B cell (primary cell): Measurements from ENCODE around the gene ETFA. TPM values are rescaled to one million over a fixed set of nuclear protein-coding genes. Genes with fewer than 3 reads are reported as not detected.

ENCODE experiments used
- ATAC-seq: fragments of 200-7000 bp; cut with Tn5 transposase; one replicate; pipeline ENCODE4 v1.10.0; 2021; ENCODE audit warnings: low read depth, mild to moderate bottlenecking, moderate number of reproducible peaks, moderate library complexity
- CTCF ChIA-PET: fragments of 350-600 bp; sonication (Branson Sonifier 250); formaldehyde crosslinking; loops from one replicate; lab custom pipeline; 2021; ENCODE audit warnings: antibody characterized with exemption, inconsistent platforms; lab: Charles Lee
- POLR2A ChIA-PET: fragments of 350-600 bp; sonication (Branson Sonifier 250); formaldehyde crosslinking; loops from one replicate; lab custom pipeline; 2021; ENCODE audit warnings: antibody characterized with exemption; lab: Charles Lee
- DNase-seq: peaks from one replicate; pipeline ENCODE4 v3.0.0; 2013
- H2AFZ ChIP-seq: 2 replicates; pipeline ENCODE4 v1.6.1; 2012; ENCODE audit warnings: mild to moderate bottlenecking, low read depth, low read length; ENCODE audit not compliant: insufficient read depth, poor library complexity, severe bottlenecking
- H3K27ac ChIP-seq, 2 donors: 1 replicate in 1 of 2; 2 replicates in 1 of 2; pipeline ENCODE4 v1.5.1; 2012 to 2013; ENCODE audit warnings: low read length in 2 of 2, mild to moderate bottlenecking in 2 of 2, moderate library complexity in 1 of 2
- H3K27me3 ChIP-seq, 4 experiments: fragments of 200-600 bp in 1 of 4; sonication (generic) in 1 of 4; replicated peaks in 1 of 4; 1 replicate in 2 of 4; 2 replicates in 2 of 4; pipeline versions ENCODE4 v1.6.1 to v1.7.0; 2013 to 2016; ENCODE audit warnings: low read length in 3 of 4, mild to moderate bottlenecking in 2 of 4, mixed read lengths in 1 of 4, moderate library complexity in 1 of 4; ENCODE audit not compliant: insufficient read depth in 4 of 4, control insufficient read depth in 3 of 4; ENCODE audit errors: control extremely low read depth in 1 of 4
- H3K36me3 ChIP-seq, 2 experiments: replicated peaks in 1 of 2; 1 replicate in 1 of 2; 2 replicates in 1 of 2; pipeline versions ENCODE4 v1.6.1 to v1.7.1; 2013; ENCODE audit warnings: low read length in 1 of 2; ENCODE audit not compliant: insufficient read depth in 2 of 2, control insufficient read depth in 1 of 2; ENCODE audit errors: control extremely low read depth in 1 of 2, extremely low read depth in 1 of 2
- H3K4me1 ChIP-seq, 2 donors: fragments of 200-600 bp in 1 of 2; sonication (generic) in 1 of 2; 1 replicate in 1 of 2; 2 replicates in 1 of 2; pipeline versions ENCODE4 v1.5.1 to v1.6.1; 2013 to 2017; ENCODE audit warnings: low read length in 2 of 2; ENCODE audit not compliant: control insufficient read depth in 2 of 2, insufficient read depth in 2 of 2
- H3K4me2 ChIP-seq: replicated peaks from 2 replicates; pipeline ENCODE3; 2012; ENCODE audit warnings: mild to moderate bottlenecking, low read depth, low read length; ENCODE audit not compliant: poor library complexity, severe bottlenecking
- H3K4me3 ChIP-seq, 5 experiments: fragments of 200-600 bp in 1 of 5; sonication (generic) in 1 of 5; 1 replicate in 3 of 5; 2 replicates in 2 of 5; pipeline versions ENCODE4 v1.5.1 to v1.7.0; 2011 to 2016; ENCODE audit warnings: low read length in 4 of 5, mild to moderate bottlenecking in 4 of 5, low read depth in 2 of 5, control low read depth in 1 of 5, moderate library complexity in 1 of 5; ENCODE audit not compliant: insufficient read depth in 1 of 5; ENCODE audit errors: control extremely low read depth in 1 of 5, extremely low read depth in 1 of 5
- H3K79me2 ChIP-seq: fragments of 200-600 bp; sonication (generic); one replicate; pipeline ENCODE4 v1.6.0; 2016; ENCODE audit warnings: low read length; ENCODE audit not compliant: control insufficient read depth, insufficient read depth
- H3K9ac ChIP-seq: fragments of 200-600 bp; sonication (generic); 2 replicates; pipeline ENCODE4 v1.6.1; 2017; ENCODE audit warnings: mild to moderate bottlenecking, low read length, moderate library complexity
- H3K9me3 ChIP-seq, 3 donors: one replicate each; pipeline versions ENCODE4 v1.6.1 to v1.7.1; 2013; ENCODE audit warnings: low read length in 2 of 3; ENCODE audit not compliant: control insufficient read depth in 2 of 3, insufficient read depth in 1 of 3; ENCODE audit errors: control extremely low read depth in 1 of 3
- H4K20me1 ChIP-seq: 2 replicates; pipeline ENCODE4 v1.6.0; 2012; ENCODE audit warnings: mild to moderate bottlenecking, low read length; ENCODE audit not compliant: insufficient read depth, control insufficient read depth, poor library complexity, severe bottlenecking
- H3K27ac Mint-ChIP-seq: one replicate; pipeline ENCODE4 v1.8.0; 2021; ENCODE audit warnings: mixed read lengths
- H3K27me3 Mint-ChIP-seq: one replicate; pipeline ENCODE4 v1.8.0; 2021; ENCODE audit warnings: mixed read lengths
- H3K4me1 Mint-ChIP-seq: one replicate; pipeline ENCODE4 v1.8.0; 2021; ENCODE audit warnings: mixed read lengths
- H3K4me3 Mint-ChIP-seq: one replicate; pipeline ENCODE4 v1.8.0; 2021; ENCODE audit warnings: mixed read lengths
- H3K9me3 Mint-ChIP-seq: one replicate; pipeline ENCODE4 v1.8.0; 2022; ENCODE audit warnings: mixed read lengths; ENCODE audit not compliant: insufficient read depth
- EZH2 ChIP-seq: IDR thresholded peaks from 2 replicates; pipeline ENCODE4 v1.6.1; 2012; ENCODE audit warnings: borderline replicate concordance, low read depth, mild to moderate bottlenecking, moderate library complexity, low read length; ENCODE audit not compliant: insufficient read depth, poor library complexity, severe bottlenecking
- WGBS: methylation state at CpG from one replicate; pipeline ENCODE4 v1.1.5; 2013; ENCODE audit warnings: missing lambda C conversion rate; ENCODE audit not compliant: insufficient coverage; 5-methylcytosine and 5-hydroxymethylcytosine counted together
- intact Hi-C: fragments of 100-400 bp; cut with micrococcal nuclease; formaldehyde crosslinking; loops from one replicate; pipeline ENCODE4 v1.10.0; 2022
- polyA plus RNA-seq: library from polyadenylated mRNA; depleted of rRNA; stranded (reverse); fragments of >200 nt; gene quantifications from 2 replicates; pipeline ENCODE4 v1.2.3, GENCODE V29; 2012
- total RNA-seq, 2 donors: library from RNA; stranded (reverse); fragments of 120-200 nt in 1 of 2; gene quantifications; 1 replicate in 1 of 2; 2 replicates in 1 of 2; pipeline versions ENCODE4 v1.2.3 to v1.2.4, GENCODE V29; 2013 to 2022
- TF ChIP-seq, protein P1 (sequence below): fragments of 200-600 bp; IDR thresholded peaks from one replicate; pipeline ENCODE4 v1.8.0; 2022; ENCODE audit warnings: antibody characterized with exemption, mild to moderate bottlenecking

Gene ETFA
- total and polyA plus RNA-seq, 2 donors (not counting 1 experiment from before 2014, with no cell fraction given): 34.9 to 68.8 TPM

GRCh38 chr15:76258460-76258859 lies 52.8 kb downstream of the ETFA start:
- intact Hi-C loops: no loop called here
- Histone ChIP-seq H3K4me2 (no peak overlapping the region), H3K4me3 (no peak overlapping the region), H3K9me3 (peaks cover 2 to 38% (median 11%) of the 10 kb centered on the region in 3 donors), H3K79me2 (no peaks in the 10 kb centered on the region), H3K36me3 (peaks cover 1 to 36% of the 10 kb centered on the region in 2 experiments), H3K9ac (no peak overlapping the region), H3K27ac (no peak overlapping the region), H3K27me3 (no peaks in the 10 kb centered on the region), H2AFZ (no peak overlapping the region), H3K4me1 (no peaks in the 10 kb centered on the region), H4K20me1 (peaks cover 6% of the 10 kb centered on the region)
- DNase-seq: no peak
- H3K4me1 Mint-ChIP-seq: no peaks in the 10 kb centered on the region
- WGBS: 100% methylated on average over 3 of the region's 3 CpGs
- no peak overlapping the region for H3K4me3 Mint-ChIP-seq
- ATAC-seq: no peak
- peaks cover 6% of the 10 kb centered on the region for H3K9me3 Mint-ChIP-seq
- TF ChIP-seq, protein P1, sequence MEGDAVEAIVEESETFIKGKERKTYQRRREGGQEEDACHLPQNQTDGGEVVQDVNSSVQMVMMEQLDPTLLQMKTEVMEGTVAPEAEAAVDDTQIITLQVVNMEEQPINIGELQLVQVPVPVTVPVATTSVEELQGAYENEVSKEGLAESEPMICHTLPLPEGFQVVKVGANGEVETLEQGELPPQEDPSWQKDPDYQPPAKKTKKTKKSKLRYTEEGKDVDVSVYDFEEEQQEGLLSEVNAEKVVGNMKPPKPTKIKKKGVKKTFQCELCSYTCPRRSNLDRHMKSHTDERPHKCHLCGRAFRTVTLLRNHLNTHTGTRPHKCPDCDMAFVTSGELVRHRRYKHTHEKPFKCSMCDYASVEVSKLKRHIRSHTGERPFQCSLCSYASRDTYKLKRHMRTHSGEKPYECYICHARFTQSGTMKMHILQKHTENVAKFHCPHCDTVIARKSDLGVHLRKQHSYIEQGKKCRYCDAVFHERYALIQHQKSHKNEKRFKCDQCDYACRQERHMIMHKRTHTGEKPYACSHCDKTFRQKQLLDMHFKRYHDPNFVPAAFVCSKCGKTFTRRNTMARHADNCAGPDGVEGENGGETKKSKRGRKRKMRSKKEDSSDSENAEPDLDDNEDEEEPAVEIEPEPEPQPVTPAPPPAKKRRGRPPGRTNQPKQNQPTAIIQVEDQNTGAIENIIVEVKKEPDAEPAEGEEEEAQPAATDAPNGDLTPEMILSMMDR: no peak
- no peak for TF ChIP-seq EZH2
- ChIA-PET POLR2A (no interaction called here), CTCF (no interaction called here)
- no peaks in the 10 kb centered on the region for H3K27me3 Mint-ChIP-seq
- no peak overlapping the region for H3K27ac Mint-ChIP-seq

DNA sequence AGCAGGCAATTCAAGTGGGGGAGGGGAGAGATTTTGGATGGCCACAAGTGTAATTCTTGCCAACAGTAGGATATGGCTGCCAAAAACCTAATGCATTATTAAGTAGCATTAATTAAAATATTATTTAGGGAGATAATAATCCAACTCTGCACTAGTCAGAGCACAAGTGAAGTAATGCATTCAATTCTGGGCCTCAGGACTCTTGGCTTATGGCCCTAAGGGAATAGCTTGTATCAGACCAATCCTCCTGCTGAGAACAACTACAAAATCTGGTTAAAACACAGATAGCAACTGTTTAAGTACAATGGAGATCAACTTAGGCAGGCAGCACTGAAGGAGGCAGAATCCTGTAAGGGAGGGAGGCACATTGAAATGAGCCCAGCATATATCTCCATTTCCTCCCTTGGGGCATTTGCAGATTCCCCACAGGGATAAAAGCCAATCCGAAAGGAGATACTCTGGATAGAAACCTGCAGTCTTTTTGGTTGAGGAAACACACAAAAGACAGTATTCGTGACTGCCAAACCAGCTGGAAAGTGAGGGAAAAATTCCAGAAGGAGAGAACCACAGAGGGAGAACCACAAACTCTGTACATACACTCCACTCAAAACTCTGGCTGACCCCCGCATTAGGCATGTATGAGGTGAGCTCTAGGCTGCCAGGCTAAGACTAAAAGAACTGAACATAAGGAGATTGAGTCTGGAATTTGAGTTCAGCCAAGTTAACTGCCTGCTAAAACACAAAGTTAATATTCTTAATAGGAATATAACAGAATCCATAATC lies 57.4 kb downstream of the ETFA start:
- H3K4me3 Mint-ChIP-seq: no peak overlapping the region
- H3K27me3 Mint-ChIP-seq: no peaks in the 10 kb centered on the region
- no peak for DNase-seq
- no peaks in the 10 kb centered on the region for H3K4me1 ChIP-seq
- peaks cover 6% of the 10 kb centered on the region for H4K20me1 ChIP-seq
- no peak overlapping the region for H2AFZ ChIP-seq
- H3K36me3 ChIP-seq: peaks cover 3 to 4% of the 10 kb centered on the region in 2 experiments
- CTCF ChIA-PET: no interaction called here
- no peak for ATAC-seq
- no peak for TF ChIP-seq EZH2
- TF ChIP-seq, protein P1: no peak
- intact Hi-C loops: no loop called here
- no peak overlapping the region for H3K4me3 ChIP-seq
- no peaks in the 10 kb centered on the region for H3K79me2 ChIP-seq
- POLR2A ChIA-PET: no interaction called here
- H3K9ac ChIP-seq: no peak overlapping the region
- H3K27ac ChIP-seq: no peak overlapping the region
- no peaks in the 10 kb centered on the region for H3K9me3 Mint-ChIP-seq
- H3K27me3 ChIP-seq: no peaks in the 10 kb centered on the region
- WGBS: no CpG with 5 or more reads among the region's 3 CpGs
- peaks cover 0 to 10% (median 3%) of the 10 kb centered on the region in 3 donors for H3K9me3 ChIP-seq
- H3K4me1 Mint-ChIP-seq: no peaks in the 10 kb centered on the region
- H3K27ac Mint-ChIP-seq: no peak overlapping the region
- H3K4me2 ChIP-seq: no peak overlapping the region
